Inflammatory macrophage treated with lipopolysaccharide for 1 hour (primary cell): Measurements from ENCODE around the gene APOLD1.
A peak's percentile ranks its signal among the peaks of the same experiment; 100 is the strongest.
"Not testable (repeated sequence)": the region's sequence is repeated elsewhere in the genome, so short reads cannot be mapped to it uniquely, and the experiment has no call there.

ENCODE experiments used
- DNase-seq, 2 donors: peaks; one replicate each; pipeline ENCODE4 v3.0.0-alpha.2; 2020 to 2022

The APOLD1 gene

GRCh38 chr12:12784911-12785814 is at the start of gene APOLD1:
TSS of gene APOLD1 (plus strand) at chr12:12785659. CDS start at chr12:12785692, 33 bp downstream.
- DNase-seq: no peak

GRCh38 chr12:12736759-12737676 is 48.4 kb upstream of the APOLD1 start:
- DNase-seq: peak; percentile 26 to 69

GRCh38 chr12:12738152-12738551 is 47.3 kb upstream of the APOLD1 start:
- not testable (repeated sequence) for DNase-seq

- no peak for DNase-seq
Measured at GRCh38 chr12:12741660-12742059, 43.8 kb upstream of the APOLD1 start.

GRCh38 chr12:12744546-12745305 is 40.7 kb upstream of the APOLD1 start:
- no peak for DNase-seq

- DNase-seq: no peak
Measured at GRCh38 chr12:12745576-12746211, 39.8 kb upstream of the APOLD1 start.

GRCh38 chr12:12747278-12747677 is 38.2 kb upstream of the APOLD1 start:
- no peak for DNase-seq

GRCh38 chr12:12748044-12748443 is 37.4 kb upstream of the APOLD1 start:
- DNase-seq: no peak

GRCh38 chr12:12749433-12749832 is 36.0 kb upstream of the APOLD1 start:
- no peak for DNase-seq

- DNase-seq: no peak
Measured at GRCh38 chr12:12755923-12756322, 29.5 kb upstream of the APOLD1 start.

GRCh38 chr12:12757121-12757520 is 28.3 kb upstream of the APOLD1 start:
- no peak for DNase-seq

- DNase-seq: no peak
Measured at GRCh38 chr12:12759234-12759915, 26.1 kb upstream of the APOLD1 start.

GRCh38 chr12:12764824-12765223 is 20.6 kb upstream of the APOLD1 start:
- no peak for DNase-seq

GRCh38 chr12:12770262-12770661 is 15.2 kb upstream of the APOLD1 start:
- DNase-seq: no peak

- no peak for DNase-seq
Measured at GRCh38 chr12:12774791-12775190, 10.7 kb upstream of the APOLD1 start.

- no peak for DNase-seq
Measured at GRCh38 chr12:12776261-12776660, 9.2 kb upstream of the APOLD1 start.

- DNase-seq: no peak
Measured at GRCh38 chr12:12777092-12777491, 8.4 kb upstream of the APOLD1 start.

GRCh38 chr12:12779007-12779406 is 6.5 kb upstream of the APOLD1 start:
- no peak for DNase-seq

GRCh38 chr12:12779529-12779928 is 5.9 kb upstream of the APOLD1 start:
- DNase-seq: no peak

- DNase-seq: no peak
Measured at GRCh38 chr12:12784116-12784515, 1.3 kb upstream of the APOLD1 start.

GRCh38 chr12:12786351-12786705 is 869 bp downstream of the APOLD1 start:
- DNase-seq: no peak
